Stimulated activated CD4-positive, alpha-beta T cell treated with anti-CD3 and anti-CD28 coated beads, Interleukin-2, amount 100 ng/mL, for 4 hours (primary cell): ENCODE measurements around the gene BCR.

ENCODE experiments used
- DNase-seq: peaks from one replicate; pipeline ENCODE4 v3.0.0-alpha.2; 2020; ENCODE audit warnings: low read depth

The BCR gene

DNA sequence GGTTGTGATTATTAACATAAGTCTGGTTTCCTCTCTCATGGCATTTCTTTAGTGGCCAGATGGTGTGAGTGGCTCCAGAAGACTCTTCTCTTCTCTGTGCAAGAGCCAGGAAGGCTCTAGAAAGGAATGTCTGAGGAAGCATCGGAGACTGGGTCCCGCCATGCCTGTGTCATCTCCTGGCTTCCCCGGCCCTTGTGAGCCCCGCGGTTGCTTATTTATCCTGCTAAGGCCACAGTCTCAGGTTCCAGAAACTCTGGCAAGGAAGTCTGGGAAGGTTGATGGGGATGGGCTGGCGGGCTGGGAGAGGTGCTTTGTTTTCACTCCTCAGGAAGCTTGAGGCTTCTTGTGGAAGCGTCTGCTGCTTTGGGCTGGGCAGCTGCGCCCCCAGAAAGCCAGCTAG, 18.9 kb downstream of the BCR start:
- DNase-seq: no peak

DNA sequence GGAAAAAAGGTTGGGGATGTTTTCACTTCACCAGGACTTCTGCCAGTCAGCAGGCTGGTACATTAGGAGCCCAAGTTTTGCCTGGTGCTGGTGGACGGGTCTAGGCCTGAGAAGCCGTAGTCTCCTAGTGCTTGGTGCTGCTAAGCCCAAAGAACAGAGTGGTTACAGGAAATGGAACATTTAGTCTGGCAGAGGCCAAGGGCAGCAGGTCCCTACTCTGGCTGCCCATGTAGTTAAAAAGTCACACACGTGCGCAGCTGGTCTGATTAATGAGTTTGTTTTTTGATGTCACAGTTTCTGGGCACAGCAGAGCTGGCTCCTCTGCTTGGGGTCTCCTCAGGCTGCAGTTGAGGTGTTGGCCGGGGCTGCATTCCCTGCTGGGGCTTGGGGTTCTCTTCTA, 20.6 kb downstream of the BCR start:
- DNase-seq: no peak

DNA sequence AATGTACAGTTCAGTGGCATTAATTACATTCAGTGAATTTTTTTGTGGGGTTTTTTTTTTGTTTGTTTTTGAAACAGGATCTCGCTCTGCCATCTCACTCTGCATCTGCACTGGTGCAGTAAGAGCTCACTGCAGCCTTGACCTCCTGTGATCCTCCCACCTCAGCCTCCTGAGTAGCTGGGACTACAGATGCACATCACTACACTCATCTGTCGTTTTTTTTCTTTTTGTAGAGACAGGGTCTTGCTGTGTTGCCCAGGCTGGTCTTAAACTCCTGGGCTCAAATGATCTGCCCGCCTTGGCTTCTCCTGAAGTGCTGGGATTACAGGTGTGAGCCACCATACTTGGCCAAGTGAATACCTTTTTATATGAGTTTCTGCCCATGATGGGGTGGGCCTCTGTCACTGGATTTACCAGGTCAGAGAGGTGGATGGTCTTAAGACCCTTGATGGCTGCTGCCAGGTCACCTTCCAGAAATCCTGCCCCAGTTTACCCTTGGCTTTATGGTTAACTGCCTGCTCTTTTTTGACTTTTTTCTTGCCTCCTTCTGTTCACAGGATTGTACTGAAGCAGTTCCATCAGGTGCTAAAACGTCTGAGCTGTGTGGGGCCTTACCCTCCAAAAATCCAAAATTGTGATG, 22.6 kb downstream of the BCR start:
- no peak for DNase-seq

DNA sequence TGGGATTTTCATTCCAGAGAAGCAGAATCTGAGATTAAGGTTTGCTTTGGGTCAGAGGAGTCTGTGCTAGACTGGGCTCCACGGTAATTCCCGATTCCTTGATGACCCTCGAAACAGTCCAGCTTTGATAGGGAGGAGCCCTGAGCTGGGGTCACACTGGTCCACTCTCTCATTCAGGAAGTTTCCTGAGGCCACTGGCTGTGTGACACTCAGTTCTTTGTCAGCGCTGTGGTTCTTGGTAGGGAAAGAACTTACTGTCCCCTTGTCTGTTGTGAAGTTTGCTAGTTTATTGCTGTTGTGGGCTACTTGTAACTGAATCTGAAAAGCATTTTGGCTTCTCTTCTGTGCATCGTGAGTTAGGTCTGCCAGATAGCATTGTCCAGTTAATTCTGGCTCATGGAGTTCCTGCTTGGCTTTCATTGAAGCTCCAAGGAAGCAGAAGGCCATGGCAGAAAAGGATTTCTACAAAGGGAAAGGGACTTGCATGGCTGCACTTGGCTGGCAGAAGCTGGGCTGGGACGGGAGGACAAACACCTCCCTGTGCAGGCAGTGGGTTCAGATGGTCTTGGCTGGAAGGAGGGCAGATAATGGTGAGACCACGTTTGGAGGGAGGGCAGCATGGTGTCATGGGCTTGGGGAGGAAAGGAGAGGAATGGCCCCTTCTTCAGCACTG, 23.3 kb downstream of the BCR start:
- no peak for DNase-seq

DNA sequence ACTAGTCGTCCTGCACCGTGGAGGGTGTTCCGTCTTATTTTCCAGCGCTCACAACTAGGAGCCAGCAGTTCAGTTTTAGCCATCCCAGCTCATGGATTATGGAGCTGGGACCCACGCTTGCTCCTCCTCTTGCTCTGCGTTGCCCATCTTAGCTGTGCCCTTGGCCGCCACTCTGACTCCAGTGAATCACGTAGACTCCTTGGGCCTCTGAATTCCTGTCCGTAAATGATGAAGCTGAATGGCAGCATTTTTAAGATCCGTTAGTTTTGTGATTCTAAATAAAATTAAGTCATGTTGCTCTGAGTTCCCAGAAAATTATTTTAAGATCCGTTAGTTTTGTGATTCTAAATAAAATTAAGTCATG, 23.8 kb downstream of the BCR start:
- no peak for DNase-seq

DNA sequence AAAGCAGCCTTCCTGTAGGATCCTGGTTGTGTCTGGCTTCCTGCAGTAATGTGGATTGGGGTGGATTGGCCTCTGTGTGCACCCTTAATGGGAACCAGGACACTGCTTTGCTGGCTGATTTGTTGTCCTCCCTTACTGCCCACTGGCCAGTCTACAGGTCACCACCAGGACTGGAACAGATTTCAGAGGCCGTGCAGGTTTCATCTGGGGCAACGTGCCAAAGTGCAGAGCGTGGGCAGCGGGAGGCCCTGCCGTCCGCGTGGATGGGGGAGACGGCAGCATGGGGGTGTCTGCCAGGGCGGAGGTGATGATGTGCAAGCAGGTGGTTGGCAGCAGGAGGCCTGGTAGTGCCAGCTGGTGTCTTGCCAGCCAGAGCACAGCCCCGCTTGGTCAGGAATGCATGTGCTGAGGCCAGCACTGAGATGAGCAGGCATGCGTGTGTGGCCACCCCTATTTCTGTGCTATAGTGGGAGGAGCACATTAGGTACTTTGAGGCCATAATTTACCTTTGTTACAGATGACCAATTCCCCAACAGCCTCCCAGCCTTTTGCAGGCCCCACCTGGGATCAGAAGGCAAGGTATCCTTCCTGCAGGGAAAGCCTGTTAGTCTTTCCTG, 24.3 kb downstream of the BCR start:
- DNase-seq: no peak

DNA sequence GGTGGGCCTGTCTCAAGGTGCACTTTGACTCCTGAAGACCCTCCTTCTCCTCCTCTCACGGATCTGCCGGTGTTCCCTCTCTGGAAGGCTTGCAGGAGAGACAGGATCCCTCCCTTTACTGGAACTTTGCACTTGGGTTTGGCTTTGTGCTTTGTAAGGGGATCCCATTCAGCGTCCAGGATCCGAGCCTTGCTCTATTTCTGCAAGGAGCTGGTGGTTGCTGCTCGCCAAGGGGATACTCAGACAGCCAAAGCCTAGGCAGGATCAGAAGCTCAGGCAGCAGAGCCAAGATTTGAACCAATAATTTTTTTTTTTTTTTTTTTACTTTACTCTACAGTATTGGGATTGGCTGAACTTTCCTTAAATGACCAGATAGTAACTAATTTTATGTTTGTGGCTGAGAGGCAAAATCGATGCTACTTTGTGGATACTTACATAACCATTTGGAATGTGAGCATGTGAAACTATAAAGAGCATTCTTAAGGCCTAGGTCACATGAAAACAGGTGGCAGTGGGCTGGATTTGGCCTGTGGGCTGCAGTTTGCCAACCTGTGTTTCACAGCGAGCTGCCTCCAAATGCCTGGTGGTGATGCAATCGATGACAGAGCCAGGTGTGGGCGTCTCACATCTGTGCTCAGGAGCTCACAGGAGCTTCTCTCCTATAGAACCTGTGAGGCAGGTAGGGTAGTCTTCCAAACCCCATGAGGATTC, 25.2 kb downstream of the BCR start:
- DNase-seq: no peak

DNA sequence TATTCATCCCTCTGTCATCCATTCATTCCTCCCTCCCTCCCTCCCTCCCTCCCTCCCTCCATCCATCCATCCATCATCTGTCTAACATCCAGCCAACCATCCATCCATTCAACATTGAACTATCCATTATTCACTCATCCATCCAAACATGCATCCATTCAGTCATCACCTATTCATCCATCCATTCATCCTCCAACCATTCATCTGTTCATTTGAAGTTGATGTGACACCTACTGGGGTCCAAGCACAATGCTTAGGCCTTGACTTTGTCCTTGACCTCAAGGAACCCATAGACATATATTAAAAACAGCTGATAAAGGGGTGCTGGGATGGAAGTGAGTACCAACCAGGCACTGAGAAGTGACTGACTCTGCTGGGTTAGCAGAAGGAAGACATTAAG, 26.6 kb downstream of the BCR start:
- no peak for DNase-seq

DNA sequence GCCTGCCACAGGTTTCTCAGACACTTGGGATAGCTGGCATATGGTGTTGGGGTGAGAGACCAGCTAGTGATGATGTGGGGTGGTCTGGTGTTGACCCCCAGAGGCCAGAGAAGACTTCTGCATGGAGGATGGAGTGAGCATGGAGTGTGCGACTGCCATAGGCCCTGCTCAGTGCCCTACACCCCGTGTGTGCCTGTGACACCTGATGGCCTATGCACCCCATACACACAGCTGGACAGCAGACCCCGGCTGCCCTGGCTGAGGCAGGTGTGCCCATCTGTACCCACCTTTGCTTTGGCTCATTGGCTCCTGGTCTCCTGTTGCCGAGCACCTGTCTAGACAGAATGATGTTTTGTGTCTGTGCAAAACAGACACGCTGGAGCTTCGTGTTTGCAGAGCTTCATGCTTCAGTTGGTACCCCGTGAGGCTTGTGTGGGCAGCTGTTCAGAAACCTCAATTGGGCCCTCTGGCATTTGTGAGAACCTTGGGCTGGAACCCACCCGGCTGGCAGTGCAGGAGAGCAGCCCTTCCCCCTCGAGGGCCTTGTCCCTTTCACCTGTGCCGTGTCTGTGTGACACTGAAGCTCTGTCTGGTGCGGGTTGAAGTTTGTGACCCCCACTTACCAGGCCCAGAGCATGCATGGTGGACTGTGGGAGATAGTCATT, 27.6 kb downstream of the BCR start:
- DNase-seq: no peak

DNA sequence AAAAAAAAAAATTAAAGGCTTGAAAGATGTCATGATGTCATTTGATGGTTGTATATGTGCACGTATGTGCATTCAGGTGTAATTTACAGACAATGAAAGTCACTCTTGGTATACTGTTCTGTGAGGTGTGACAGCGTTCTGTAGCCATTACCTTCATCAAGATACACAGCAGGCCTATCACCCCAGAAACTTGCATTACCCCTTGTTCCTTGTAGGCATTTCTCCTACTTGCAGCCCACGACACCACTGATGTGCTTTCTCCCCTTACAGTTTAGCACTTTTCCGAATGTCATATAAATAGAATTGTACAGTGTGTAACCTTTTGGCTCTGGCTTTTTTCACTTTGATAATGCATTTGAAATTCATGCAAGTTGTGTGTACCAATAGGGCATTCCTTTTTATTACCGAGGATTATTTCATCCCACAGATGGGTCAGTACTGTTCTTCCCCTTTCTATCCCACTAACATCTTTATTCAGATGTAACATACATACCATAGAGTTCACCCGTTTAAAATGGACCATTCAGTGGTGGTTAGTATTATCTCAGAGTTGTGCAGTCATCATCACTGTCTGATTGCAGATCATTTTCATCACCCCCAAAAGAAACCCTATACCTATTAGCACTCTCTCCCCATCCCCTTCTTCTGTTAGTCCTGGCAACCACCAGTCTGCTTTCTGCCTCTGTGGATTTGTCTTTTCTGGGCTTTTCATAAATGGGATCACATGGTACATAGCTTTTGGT, 30.3 kb downstream of the BCR start:
- no peak for DNase-seq

DNA sequence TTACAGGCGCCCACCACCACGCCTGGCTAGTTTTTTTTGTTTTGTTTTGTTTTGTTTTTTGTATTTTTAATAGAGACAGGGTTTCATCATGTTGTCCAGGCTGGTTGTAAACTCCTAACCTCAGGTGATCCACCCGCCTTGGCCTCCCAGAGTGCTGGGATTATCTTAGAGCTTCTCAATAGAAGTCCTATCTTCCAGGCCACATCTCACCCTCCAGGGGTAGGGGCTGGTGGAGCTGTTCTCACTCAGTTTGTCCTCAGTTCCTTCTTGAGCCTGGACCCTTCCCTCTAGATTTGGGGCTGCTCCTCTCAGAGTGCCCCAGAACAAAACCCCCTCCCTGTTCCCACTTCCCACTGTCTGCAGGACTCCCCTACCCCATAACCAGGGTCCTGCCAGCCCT, 31.3 kb downstream of the BCR start:
- DNase-seq: no peak

DNA sequence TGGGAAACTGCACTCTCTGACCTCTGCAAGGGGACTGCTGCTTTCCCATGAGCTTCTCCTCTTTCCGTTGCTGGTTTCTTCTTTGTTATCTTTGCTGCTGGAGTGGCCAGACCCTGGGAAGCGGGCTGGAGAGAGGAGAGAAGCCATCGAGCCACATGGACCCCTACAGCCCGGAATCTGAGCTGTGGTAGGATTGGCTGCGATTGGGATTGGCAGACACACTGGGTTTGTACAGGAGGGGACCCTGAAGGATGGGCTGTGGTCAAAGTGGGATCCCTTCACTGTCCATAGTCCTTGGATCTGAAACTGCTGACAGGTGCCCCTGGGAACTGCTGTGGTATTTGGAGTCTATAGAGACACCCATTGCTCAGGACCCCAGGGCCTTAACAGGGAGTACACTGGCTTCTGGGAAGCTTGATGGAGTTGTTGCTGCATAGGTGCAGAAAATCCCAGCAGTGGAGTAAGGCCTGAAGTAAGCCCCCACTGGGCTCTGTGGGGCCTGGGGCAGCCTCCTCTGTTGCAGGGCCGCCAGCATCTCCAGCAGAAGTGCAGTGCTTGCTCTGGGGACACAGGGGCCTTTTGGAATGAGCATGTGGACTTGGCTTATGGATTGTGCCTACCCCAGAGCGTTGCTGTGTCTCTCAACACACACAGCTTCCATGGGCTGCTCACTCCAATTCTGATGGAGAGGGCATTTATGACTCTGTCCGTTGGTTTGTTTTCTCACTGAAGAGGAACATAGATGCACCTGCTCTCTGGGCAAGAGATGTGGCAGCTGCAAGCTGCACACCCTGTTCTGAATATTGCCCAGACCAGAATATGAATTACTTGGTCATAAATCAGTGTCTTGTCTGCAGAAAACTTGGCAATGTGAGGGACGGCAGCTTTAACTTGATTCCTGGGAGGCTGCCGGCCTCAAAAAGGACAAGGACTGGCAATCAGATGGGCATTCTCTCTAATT, 32.0 kb downstream of the BCR start:
- DNase-seq: no peak

DNA sequence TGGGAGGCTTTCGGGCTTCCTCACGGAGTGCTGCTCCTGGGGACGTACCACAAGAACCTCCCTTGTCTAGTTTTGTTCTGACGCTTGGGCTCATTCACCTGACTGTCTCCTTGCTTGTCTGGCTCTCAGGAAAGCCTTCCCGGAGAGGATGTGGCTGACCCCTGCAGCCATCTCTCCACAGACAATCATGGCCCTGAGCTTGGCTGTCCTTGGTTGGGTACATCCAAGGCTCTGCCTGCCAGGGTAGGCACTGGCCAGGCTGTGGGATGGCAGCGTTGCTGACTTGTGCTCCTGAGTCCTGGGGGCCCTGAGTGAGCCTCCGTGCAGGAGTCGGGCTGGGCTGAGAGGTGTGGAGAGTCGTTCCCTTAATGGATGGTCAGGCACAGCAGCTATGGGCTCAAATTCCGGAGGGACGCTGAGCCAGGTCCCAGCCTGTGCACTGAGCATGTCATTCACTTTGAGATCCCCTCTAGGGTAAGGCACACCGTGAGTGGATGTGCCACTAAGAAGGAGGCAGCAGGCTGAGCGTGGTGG, 32.8 kb downstream of the BCR start:
- no peak for DNase-seq

DNA sequence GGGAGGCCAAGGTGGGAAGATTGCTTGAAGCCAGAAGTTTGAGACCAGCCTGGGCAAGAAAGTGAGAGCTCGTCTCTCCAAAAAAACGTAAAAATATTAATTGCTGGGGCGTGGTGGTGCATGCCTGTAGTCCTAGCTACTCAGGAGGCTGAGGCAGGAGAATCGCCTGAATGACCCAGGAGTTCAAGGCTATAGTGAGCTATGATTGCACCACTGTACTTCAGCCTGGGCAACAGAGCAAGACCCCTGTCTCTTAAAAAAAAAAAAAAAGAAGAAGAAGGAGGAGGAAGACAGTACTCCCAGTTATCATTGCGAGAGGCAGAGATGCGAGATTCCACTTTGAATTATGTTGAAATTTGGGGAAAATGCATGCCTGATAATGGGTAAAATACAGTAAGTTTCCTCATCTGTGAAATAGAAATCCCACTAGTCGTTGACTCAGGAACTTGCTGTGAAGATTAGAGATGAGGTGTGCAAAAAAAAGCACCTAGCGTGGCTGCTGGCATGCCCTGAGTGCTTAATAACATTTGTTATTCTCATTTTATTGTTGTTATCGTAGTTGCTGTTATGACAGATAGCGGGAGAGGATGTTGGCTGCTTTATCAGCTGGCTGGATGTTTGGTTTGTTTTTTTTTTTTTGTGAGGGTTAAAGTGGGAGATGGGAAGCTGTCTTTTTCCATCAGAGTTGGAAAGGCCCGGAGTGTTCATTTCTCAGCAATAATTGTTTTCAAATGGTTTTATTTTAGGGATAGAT, 33.4 kb downstream of the BCR start:
- no peak for DNase-seq

DNA sequence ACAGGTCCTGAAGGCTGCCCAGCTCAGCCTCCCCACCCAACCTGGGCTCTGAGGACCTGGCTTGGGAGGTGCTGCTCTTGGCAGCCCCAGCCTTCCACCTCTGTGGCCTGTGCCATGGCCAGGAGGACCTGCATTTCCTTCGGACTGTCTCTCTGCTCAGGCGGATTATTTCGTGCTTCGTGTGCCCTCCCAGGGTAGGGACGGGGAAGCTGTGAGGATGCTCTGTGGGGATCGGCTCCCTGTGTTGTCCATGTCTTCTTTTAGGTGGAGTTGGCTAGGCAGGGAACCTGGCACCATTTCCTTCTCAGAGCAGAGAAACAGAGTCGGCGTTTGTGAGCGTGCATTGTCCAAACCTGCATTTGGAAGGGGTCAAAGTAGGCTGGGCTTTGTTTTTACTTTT, 34.1 kb downstream of the BCR start:
- no peak for DNase-seq

DNA sequence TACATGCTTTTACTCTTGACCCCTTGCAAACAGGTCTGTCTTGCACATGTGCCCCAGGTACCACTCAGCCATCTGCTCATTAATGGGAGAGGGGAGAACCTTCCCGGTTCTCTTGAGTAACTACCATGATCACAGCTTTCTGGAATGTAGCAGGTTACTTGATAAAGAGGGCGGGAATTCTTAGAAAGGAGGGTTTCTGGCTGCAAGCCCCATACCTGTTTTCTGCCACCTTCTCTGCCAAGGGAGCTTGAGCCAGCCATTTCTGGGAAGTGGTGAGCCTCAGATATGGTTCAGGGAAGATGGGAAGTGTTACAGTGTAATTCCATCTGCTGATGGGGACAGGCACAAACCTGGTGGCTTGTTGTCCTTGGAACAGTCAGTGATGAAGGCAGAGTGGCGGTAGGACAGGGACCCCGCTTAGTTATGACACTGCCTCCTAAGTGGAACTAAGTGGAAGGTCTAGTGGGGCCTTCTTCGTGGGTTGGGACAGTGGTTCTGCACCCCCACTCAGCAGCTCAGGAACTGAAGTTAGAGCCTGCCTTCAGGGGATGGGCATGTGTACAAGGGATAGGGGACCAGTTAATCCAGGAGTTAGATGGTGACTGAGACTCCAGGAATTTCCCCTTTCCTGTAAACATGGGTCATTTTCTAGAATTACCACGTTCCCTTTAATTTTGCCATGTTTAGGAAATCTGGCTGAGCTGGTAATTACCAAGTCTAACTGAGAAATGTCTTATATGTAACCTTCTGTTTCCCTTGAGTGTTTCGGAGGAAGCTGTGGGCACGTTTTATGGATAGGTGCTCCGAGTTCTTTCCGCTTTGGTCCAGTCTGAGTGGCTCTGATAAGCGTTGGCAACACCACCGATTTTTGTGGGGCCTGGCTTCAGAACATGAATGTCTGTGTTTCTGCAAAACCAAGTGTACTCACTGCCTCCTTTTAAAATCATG, 35.3 kb downstream of the BCR start:
- DNase-seq: no peak

DNA sequence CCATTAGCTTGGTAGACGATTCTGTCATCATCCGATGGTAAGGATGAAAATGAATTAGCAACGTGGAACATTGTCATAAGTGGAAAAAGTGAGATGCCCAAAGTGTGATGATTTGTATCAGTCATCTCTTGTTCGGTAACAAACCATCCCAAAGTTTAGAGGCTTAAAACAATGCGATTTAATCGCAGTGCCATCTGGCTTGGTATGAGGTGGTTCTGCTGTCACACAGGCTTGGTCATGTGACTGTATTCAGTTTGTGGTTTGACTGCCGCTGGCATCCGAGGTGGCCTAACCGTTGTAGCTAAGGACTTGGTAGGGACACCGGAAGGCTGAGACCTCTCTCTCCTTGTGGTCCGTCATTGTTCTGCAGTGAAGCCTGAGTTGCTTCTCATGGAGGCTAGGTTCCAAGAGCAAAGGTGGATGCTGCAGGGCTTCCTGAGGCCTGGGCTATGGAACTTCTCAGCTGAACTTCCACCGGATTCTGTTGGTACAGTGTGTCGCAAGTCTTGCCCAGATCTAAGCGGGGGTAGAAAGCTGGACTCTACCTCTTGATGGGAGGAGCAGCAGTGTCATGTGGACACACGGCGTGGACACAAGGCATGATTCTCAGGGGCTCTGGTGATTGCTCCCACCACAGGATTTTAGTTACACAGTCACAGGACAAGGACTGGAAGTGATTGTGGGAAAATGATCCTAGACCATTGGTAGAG, 36.3 kb downstream of the BCR start:
- peak; percentile 41 for DNase-seq
